Measurements from ENCODE around the gene ASAP2.

DNA sequence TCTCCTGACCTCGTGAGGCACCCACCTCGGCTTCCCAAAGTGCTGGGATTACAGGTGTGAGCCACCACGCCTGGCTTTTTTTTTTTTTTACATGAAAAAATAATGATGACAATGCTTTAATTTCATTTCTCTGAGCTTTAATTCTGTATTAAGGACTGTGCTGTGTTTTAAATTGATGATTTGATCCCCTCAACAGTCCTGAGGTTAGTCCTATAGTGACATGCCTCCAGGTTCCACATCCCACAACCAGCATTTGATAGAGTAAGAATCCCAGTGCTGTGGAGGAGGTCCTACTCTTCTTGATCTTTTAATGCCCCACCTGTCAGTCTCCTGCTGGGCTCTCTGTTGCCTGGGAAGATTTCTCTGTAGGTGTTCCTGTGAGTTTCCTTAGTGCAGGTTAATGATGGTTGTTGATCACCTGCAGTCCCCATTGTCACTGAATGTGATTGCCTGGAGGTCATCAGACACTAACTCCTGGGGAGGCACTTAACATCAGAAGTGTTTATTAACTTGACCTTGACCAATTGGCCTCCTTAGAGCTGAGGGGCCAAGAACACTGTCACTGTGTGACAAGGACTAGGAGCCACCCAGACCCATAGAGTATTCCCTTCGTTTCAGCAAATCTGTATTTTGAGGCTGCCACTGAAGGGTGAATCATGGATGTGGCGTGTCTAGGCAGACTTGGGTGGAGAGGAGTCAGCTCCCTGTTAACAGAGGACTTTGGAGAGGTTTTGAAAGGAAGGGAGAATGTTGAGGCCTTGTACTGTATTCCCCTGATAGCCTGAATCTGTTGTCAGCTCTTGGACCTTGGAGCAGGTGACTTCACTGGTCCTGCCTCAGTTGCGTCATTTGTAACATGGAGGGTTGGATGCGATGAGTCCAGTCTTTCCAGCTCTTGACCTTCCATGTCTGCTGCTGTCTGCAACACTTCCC lies 11.5 kb downstream of the ASAP2 start:
- TF ChIP-seq POLR2A (IDR thresholded peaks at IDR 0.05; ENCODE audit: low read depth, low read length) = no peak
- TF ChIP-seq POLR2AphosphoS5 (IDR thresholded peaks at IDR 0.05; ENCODE audit: low read depth, low read length) = no peak
- no peak for TF ChIP-seq TAF1 (IDR thresholded peaks at IDR 0.05; ENCODE audit: low read depth, low read length)
- TF ChIP-seq SPI1 (IDR thresholded peaks at IDR 0.05; ENCODE audit: low read depth, low read length) = no peak
